GM21390 (cell line): ENCODE results near the gene C11orf21.
"Not testable (repeated sequence)": the region's sequence is repeated elsewhere in the genome, so short reads cannot be mapped to it uniquely, and the experiment has no call there.

Experiments
- ATAC-seq: cut with Tn5 transposase; IDR thresholded peaks from one replicate; pipeline ENCODE4 v1.9.1; 2021; ENCODE audit not compliant: unreplicated experiment

Gene C11orf21

GRCh38 chr11:2298131-2298794, 3.5 kb downstream of the C11orf21 start:
- no peak for ATAC-seq

- ATAC-seq = no peak
Measured at GRCh38 chr11:2297623-2298030, 4.1 kb downstream of the C11orf21 start.

- no peak for ATAC-seq
Measured at GRCh38 chr11:2296913-2297622, 4.7 kb downstream of the C11orf21 start.

- no peak for ATAC-seq
Measured at GRCh38 chr11:2295971-2296912, 5.5 kb downstream of the C11orf21 start.

- no peak for ATAC-seq
Measured at GRCh38 chr11:2294926-2295290, 6.8 kb downstream of the C11orf21 start.

- ATAC-seq = no peak
Measured at GRCh38 chr11:2293984-2294925, 7.5 kb downstream of the C11orf21 start.

GRCh38 chr11:2293531-2293971, 8.2 kb downstream of the C11orf21 start:
- ATAC-seq = no peak

- no peak for ATAC-seq
Measured at GRCh38 chr11:2290351-2290841, 11.3 kb downstream of the C11orf21 start.

- ATAC-seq = no peak
Measured at GRCh38 chr11:2289859-2290258, 11.9 kb downstream of the C11orf21 start.

- no peak for ATAC-seq
Measured at GRCh38 chr11:2289350-2289749, 12.4 kb downstream of the C11orf21 start.

- ATAC-seq = no peak
Measured at GRCh38 chr11:2287091-2287490, 14.6 kb downstream of the C11orf21 start.

GRCh38 chr11:2286350-2286749, 15.4 kb downstream of the C11orf21 start:
- ATAC-seq = not testable (repeated sequence)

- ATAC-seq = no peak
Measured at GRCh38 chr11:2280208-2280607, 21.5 kb downstream of the C11orf21 start.

GRCh38 chr11:2277933-2278523, 23.7 kb downstream of the C11orf21 start:
- no peak for ATAC-seq

GRCh38 chr11:2277008-2277346, 24.7 kb downstream of the C11orf21 start:
- ATAC-seq = no peak

- ATAC-seq = no peak
Measured at GRCh38 chr11:2276280-2277007, 25.3 kb downstream of the C11orf21 start.

GRCh38 chr11:2275334-2276279, 26.1 kb downstream of the C11orf21 start:
- ATAC-seq = no peak

GRCh38 chr11:2273771-2274170, 27.9 kb downstream of the C11orf21 start:
- no peak for ATAC-seq
